Hepatocyte (in vitro differentiated cells): Measurements from ENCODE around the gene BICD2. TPM values are rescaled to one million over a fixed set of nuclear protein-coding genes. Genes with fewer than 3 reads are reported as not detected.

Experiments
- DNase-seq: peaks from one replicate; pipeline ENCODE4 v3.0.0-alpha.2; 2016; ENCODE audit warnings: low spot score
- H2AFZ ChIP-seq: fragments of 200-600 bp; sonication (generic); 2 replicates; pipeline ENCODE4 v1.6.0; 2016; ENCODE audit warnings: antibody characterized with exemption, mild to moderate bottlenecking
- H3K27ac ChIP-seq: fragments of 200-600 bp; sonication (generic); 2 replicates; pipeline ENCODE4 v1.5.1; 2016; ENCODE audit warnings: mild to moderate bottlenecking
- H3K27me3 ChIP-seq: fragments of 200-600 bp; sonication (generic); 2 replicates; pipeline ENCODE4 v1.6.1; 2016
- H3K36me3 ChIP-seq: fragments of 200-600 bp; sonication (generic); replicated peaks from 2 replicates; pipeline ENCODE4 v1.5.1; 2016; ENCODE audit warnings: low read depth; ENCODE audit not compliant: insufficient read depth
- H3K4me1 ChIP-seq: fragments of 200-600 bp; sonication (generic); 2 replicates; pipeline ENCODE4 v1.5.1; 2016; ENCODE audit warnings: mild to moderate bottlenecking, moderate library complexity; ENCODE audit not compliant: insufficient read depth
- H3K4me2 ChIP-seq: fragments of 200-600 bp; sonication (generic); 2 replicates; pipeline ENCODE4 v1.6.0; 2016
- H3K4me3 ChIP-seq: fragments of 200-600 bp; sonication (generic); 2 replicates; pipeline ENCODE4 v1.5.1; 2016; ENCODE audit warnings: mild to moderate bottlenecking
- H3K79me2 ChIP-seq: fragments of 200-600 bp; sonication (generic); 2 replicates; pipeline ENCODE4 v1.6.0; 2017; ENCODE audit warnings: mild to moderate bottlenecking
- H3K9me2 ChIP-seq: fragments of 200-600 bp; sonication (generic); replicated peaks from 2 replicates; pipeline ENCODE4 v1.6.0; 2017; ENCODE audit warnings: mild to moderate bottlenecking; ENCODE audit not compliant: insufficient read depth
- H3K9me3 ChIP-seq: fragments of 200-600 bp; sonication (generic); 2 replicates; pipeline ENCODE4 v1.5.1; 2016; ENCODE audit warnings: low read depth, mild to moderate bottlenecking
- H4K20me1 ChIP-seq: fragments of 200-600 bp; sonication (generic); 2 replicates; pipeline ENCODE4 v1.6.0; 2016; ENCODE audit warnings: mild to moderate bottlenecking; ENCODE audit not compliant: insufficient read depth, poor library complexity, severe bottlenecking
- CTCF ChIP-seq: fragments of 200-600 bp; sonication (generic); IDR thresholded peaks from 2 replicates; pipeline ENCODE4 v1.5.1; 2016; ENCODE audit warnings: antibody characterized with exemption, mild to moderate bottlenecking; ENCODE audit not compliant: poor library complexity
- EZH2 ChIP-seq: fragments of 200-600 bp; sonication (generic); IDR thresholded peaks from 2 replicates; pipeline ENCODE4 v1.6.1; 2016; ENCODE audit warnings: antibody characterized with exemption, mild to moderate bottlenecking, borderline replicate concordance
- EZH2phosphoT487 ChIP-seq: fragments of 200-600 bp; sonication (generic); IDR thresholded peaks from one replicate; pipeline ENCODE4 v1.6.1; 2018; ENCODE audit warnings: antibody characterized with exemption, mild to moderate bottlenecking, low read depth, moderate library complexity; ENCODE audit not compliant: unreplicated experiment, severe bottlenecking
- WGBS: methylation state at CpG from one replicate; pipeline ENCODE4 v1.1.6; 2016; ENCODE audit warnings: low lambda C conversion rate; ENCODE audit errors: missing lambda C conversion rate; 5-methylcytosine and 5-hydroxymethylcytosine counted together
- polyA plus RNA-seq: library from polyadenylated mRNA; unstranded; fragments of >200 nt; fragmentation: Nextera tagmentation; extraction: Ambion mirVana; gene quantifications from 2 replicates; pipeline ENCODE4 v1.2.1, GENCODE V29; 2016
- total RNA-seq: library from RNA; depleted of rRNA; stranded (reverse); fragments of >200 nt; gene quantifications from 2 replicates; pipeline ENCODE4 v1.2.3, GENCODE V29; 2014

BICD2 gene
- total and polyA plus RNA-seq, 2 experiments from 2014 or later = 13.2 to 25.7 TPM

GRCh38 chr9:92781899-92782298, 17.3 kb upstream of the BICD2 start:
- no peaks in the 10 kb centered on the region for H3K4me1 ChIP-seq
- 89% methylated on average over 2 of the region's 2 CpGs for WGBS
- H4K20me1 ChIP-seq = no peaks in the 10 kb centered on the region
- no peak for TF ChIP-seq EZH2phosphoT487
- TF ChIP-seq EZH2 = no peak
- no peak for TF ChIP-seq CTCF
- H3K79me2 ChIP-seq = no peaks in the 10 kb centered on the region
- H3K27ac ChIP-seq = no peak overlapping the region
- DNase-seq = no peak
- H3K4me3 ChIP-seq = no peak overlapping the region
- H2AFZ ChIP-seq = no peak overlapping the region
- H3K4me2 ChIP-seq = no peak overlapping the region
- peaks cover 3% of the 10 kb centered on the region for H3K27me3 ChIP-seq
- no peaks in the 10 kb centered on the region for H3K9me2 ChIP-seq
- H3K36me3 ChIP-seq = no peaks in the 10 kb centered on the region
- H3K9me3 ChIP-seq = no peaks in the 10 kb centered on the region

DNA sequence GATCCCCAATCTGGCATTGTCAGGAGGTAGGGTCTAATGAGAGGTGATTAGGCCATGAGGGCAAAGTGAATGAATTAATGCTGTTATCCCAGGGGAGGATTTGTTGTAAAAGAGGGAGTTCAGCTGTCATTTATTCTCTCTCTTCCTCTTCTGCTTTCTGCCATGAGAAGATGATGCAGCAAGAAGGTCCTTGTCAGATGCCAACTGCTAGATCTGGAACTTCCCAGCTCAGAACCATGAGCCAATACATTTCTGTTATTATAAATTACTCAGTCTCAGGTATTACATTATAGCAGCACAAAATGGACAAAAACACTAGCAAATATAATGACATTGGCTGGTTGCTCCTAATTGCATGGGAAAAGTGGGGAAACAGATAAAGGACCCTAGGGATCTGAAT, 15.6 kb upstream of the BICD2 start:
- H3K4me2 ChIP-seq = no peak overlapping the region
- no peaks in the 10 kb centered on the region for H3K36me3 ChIP-seq
- H3K4me3 ChIP-seq = no peak overlapping the region
- no peak overlapping the region for H2AFZ ChIP-seq
- no peak for DNase-seq
- no peaks in the 10 kb centered on the region for H3K9me2 ChIP-seq
- H3K27me3 ChIP-seq = peaks cover 3% of the 10 kb centered on the region
- TF ChIP-seq CTCF (no peak), EZH2phosphoT487 (no peak), EZH2 (no peak)
- no peak overlapping the region for H3K27ac ChIP-seq
- no peaks in the 10 kb centered on the region for H3K4me1 ChIP-seq
- no peaks in the 10 kb centered on the region for H4K20me1 ChIP-seq
- H3K79me2 ChIP-seq = no peaks in the 10 kb centered on the region
- H3K9me3 ChIP-seq = no peaks in the 10 kb centered on the region

DNA sequence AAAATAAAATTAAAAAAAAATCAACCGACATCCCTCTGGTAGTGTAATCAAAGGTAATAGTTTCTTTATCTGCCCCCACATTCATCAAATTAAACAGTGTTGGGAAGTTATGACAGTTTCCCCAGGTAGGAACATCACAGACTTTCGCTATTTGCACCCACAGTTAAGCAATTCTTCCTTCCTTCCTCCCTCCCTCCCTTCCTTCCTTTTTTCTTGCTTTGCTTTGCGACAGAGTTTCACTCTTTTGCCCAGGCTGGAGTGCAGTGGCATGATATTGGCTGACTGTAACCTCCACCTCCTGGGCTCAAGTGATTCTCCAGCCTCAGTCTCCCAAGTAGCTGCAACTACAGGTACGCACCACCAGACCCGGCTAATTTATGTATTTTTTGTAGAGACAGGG, 10.8 kb upstream of the BICD2 start:
- Histone ChIP-seq H3K27ac (no peak overlapping the region), H3K36me3 (no peaks in the 10 kb centered on the region), H3K9me2 (no peaks in the 10 kb centered on the region), H3K79me2 (no peaks in the 10 kb centered on the region), H2AFZ (no peak overlapping the region), H3K4me3 (no peak overlapping the region), H3K27me3 (peaks cover 3% of the 10 kb centered on the region), H3K4me1 (peaks cover 7% of the 10 kb centered on the region), H3K9me3 (no peaks in the 10 kb centered on the region), H4K20me1 (no peaks in the 10 kb centered on the region), H3K4me2 (no peak overlapping the region)
- no peak for TF ChIP-seq EZH2
- no peak for TF ChIP-seq EZH2phosphoT487
- no peak for TF ChIP-seq CTCF
- no peak for DNase-seq
- WGBS = 95% methylated on average over 5 of the region's 5 CpGs

- TF ChIP-seq EZH2phosphoT487 (no peak), CTCF (no peak), EZH2 (no peak)
- no peaks in the 10 kb centered on the region for H3K27me3 ChIP-seq
- no peaks in the 10 kb centered on the region for H3K79me2 ChIP-seq
- no peaks in the 10 kb centered on the region for H4K20me1 ChIP-seq
- DNase-seq = no peak
- H3K4me1 ChIP-seq = peaks cover 15% of the 10 kb centered on the region
- no peak overlapping the region for H3K4me2 ChIP-seq
- no peak overlapping the region for H3K4me3 ChIP-seq
- H3K36me3 ChIP-seq = no peaks in the 10 kb centered on the region
- no peaks in the 10 kb centered on the region for H3K9me3 ChIP-seq
- no peak overlapping the region for H3K27ac ChIP-seq
- no peaks in the 10 kb centered on the region for H3K9me2 ChIP-seq
- no peak overlapping the region for H2AFZ ChIP-seq
- 87% methylated on average over 1 of the region's 1 CpG for WGBS
These were observed 9.6 kb upstream of the BICD2 start for GRCh38 chr9:92774274-92774673.
